Panc1 (cell line): ENCODE results near the gene RAB42.

Experiments
- POLR2AphosphoS5 ChIP-seq: IDR thresholded peaks from 2 replicates; pipeline ENCODE4 v1.6.1; 2012; ENCODE audit warnings: mild to moderate bottlenecking, low read depth, low read length, moderate library complexity
- SIN3A ChIP-seq: IDR thresholded peaks from 2 replicates; pipeline ENCODE4 v1.6.1; 2012; ENCODE audit warnings: low read depth, mild to moderate bottlenecking, low read length, moderate library complexity, borderline replicate concordance; ENCODE audit not compliant: insufficient read depth
- TCF7L2 ChIP-seq: IDR thresholded peaks from 2 replicates; pipeline ENCODE4 v1.6.1; 2011; ENCODE audit warnings: mild to moderate bottlenecking, low read depth, low read length, inconsistent platforms
- TF ChIP-seq, protein P1 (sequence below): fragments of 450-650 bp; IDR thresholded peaks from 2 replicates; pipeline ENCODE4 v1.5.1; 2017; ENCODE audit warnings: mild to moderate bottlenecking
- TF ChIP-seq, protein P2 (sequence below), 2 experiments: IDR thresholded peaks; 2 replicates each; pipeline ENCODE4 v1.6.1; 2011 to 2012; ENCODE audit warnings: low read depth in 2 of 2, control low read depth in 1 of 2, low read length in 1 of 2, mild to moderate bottlenecking in 1 of 2, moderate library complexity in 1 of 2; ENCODE audit not compliant: insufficient read depth in 1 of 2

GRCh38 chr1:28604411-28604810, 12.3 kb downstream of the RAB42 start:
- TF ChIP-seq, protein P1, sequence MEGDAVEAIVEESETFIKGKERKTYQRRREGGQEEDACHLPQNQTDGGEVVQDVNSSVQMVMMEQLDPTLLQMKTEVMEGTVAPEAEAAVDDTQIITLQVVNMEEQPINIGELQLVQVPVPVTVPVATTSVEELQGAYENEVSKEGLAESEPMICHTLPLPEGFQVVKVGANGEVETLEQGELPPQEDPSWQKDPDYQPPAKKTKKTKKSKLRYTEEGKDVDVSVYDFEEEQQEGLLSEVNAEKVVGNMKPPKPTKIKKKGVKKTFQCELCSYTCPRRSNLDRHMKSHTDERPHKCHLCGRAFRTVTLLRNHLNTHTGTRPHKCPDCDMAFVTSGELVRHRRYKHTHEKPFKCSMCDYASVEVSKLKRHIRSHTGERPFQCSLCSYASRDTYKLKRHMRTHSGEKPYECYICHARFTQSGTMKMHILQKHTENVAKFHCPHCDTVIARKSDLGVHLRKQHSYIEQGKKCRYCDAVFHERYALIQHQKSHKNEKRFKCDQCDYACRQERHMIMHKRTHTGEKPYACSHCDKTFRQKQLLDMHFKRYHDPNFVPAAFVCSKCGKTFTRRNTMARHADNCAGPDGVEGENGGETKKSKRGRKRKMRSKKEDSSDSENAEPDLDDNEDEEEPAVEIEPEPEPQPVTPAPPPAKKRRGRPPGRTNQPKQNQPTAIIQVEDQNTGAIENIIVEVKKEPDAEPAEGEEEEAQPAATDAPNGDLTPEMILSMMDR: no peak
- TF ChIP-seq POLR2AphosphoS5 (no peak), SIN3A (no peak), TCF7L2 (no peak)
- TF ChIP-seq, protein P2, sequence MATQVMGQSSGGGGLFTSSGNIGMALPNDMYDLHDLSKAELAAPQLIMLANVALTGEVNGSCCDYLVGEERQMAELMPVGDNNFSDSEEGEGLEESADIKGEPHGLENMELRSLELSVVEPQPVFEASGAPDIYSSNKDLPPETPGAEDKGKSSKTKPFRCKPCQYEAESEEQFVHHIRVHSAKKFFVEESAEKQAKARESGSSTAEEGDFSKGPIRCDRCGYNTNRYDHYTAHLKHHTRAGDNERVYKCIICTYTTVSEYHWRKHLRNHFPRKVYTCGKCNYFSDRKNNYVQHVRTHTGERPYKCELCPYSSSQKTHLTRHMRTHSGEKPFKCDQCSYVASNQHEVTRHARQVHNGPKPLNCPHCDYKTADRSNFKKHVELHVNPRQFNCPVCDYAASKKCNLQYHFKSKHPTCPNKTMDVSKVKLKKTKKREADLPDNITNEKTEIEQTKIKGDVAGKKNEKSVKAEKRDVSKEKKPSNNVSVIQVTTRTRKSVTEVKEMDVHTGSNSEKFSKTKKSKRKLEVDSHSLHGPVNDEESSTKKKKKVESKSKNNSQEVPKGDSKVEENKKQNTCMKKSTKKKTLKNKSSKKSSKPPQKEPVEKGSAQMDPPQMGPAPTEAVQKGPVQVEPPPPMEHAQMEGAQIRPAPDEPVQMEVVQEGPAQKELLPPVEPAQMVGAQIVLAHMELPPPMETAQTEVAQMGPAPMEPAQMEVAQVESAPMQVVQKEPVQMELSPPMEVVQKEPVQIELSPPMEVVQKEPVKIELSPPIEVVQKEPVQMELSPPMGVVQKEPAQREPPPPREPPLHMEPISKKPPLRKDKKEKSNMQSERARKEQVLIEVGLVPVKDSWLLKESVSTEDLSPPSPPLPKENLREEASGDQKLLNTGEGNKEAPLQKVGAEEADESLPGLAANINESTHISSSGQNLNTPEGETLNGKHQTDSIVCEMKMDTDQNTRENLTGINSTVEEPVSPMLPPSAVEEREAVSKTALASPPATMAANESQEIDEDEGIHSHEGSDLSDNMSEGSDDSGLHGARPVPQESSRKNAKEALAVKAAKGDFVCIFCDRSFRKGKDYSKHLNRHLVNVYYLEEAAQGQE (IDR thresholded peaks at IDR 0.05; ENCODE audit: insufficient read depth in 1 of 2, low read depth in 2 of 2, low read length in 1 of 2): no peak
